Suprapubic skin (tissue), 4 donors: Measurements from ENCODE around the gene GPR146. TPM values are rescaled to one million over a fixed set of nuclear protein-coding genes. Genes with fewer than 3 reads are reported as not detected.
"Not testable (repeated sequence)": the region's sequence is repeated elsewhere in the genome, so short reads cannot be mapped to it uniquely, and the experiment has no call there.

ENCODE experiments used
- DNase-seq, 2 donors: peaks; one replicate each; pipeline ENCODE4 v3.0.0-alpha.2; 2019; ENCODE audit warnings: low spot score in 2 of 2
- H3K27ac ChIP-seq: fragments of 200-600 bp; sonication (generic); one replicate; pipeline ENCODE4 v1.5.1; 2019
- H3K27me3 ChIP-seq: fragments of 200-600 bp; sonication (generic); one replicate; pipeline ENCODE4 v1.5.1; 2019
- H3K36me3 ChIP-seq: fragments of 200-600 bp; sonication (generic); one replicate; pipeline ENCODE4 v1.5.1; 2019
- H3K4me1 ChIP-seq: fragments of 200-600 bp; sonication (generic); one replicate; pipeline ENCODE4 v1.5.1; 2019
- H3K4me3 ChIP-seq: fragments of 200-600 bp; sonication (generic); one replicate; pipeline ENCODE4 v1.5.1; 2019; ENCODE audit warnings: mild to moderate bottlenecking
- H3K9me3 ChIP-seq: fragments of 200-600 bp; sonication (generic); one replicate; pipeline ENCODE4 v1.5.1; 2019
- CTCF ChIP-seq, 2 donors: fragments of 200-600 bp in 1 of 2; fragments of 450-650 bp in 1 of 2; sonication (generic) in 1 of 2; IDR thresholded peaks; one replicate each; pipeline ENCODE4 v1.5.1; 2016 to 2019; ENCODE audit warnings: antibody characterized with exemption in 2 of 2, mild to moderate bottlenecking in 1 of 2, moderate library complexity in 1 of 2
- EP300 ChIP-seq: sonication (generic); formaldehyde crosslinking; IDR thresholded peaks from one replicate; pipeline ENCODE4 v1.6.1; 2017; ENCODE audit warnings: antibody characterized with exemption
- POLR2A ChIP-seq, 2 donors: fragments of 450-650 bp; IDR thresholded peaks; one replicate each; pipeline ENCODE4 v1.6.1; 2017; ENCODE audit warnings: antibody characterized with exemption in 2 of 2, mild to moderate bottlenecking in 2 of 2, moderate library complexity in 2 of 2
- POLR2AphosphoS5 ChIP-seq, 3 donors: sonication (generic); formaldehyde crosslinking; IDR thresholded peaks; one replicate each; pipeline ENCODE4 v1.6.1; 2017; ENCODE audit warnings: antibody characterized with exemption in 3 of 3
- WGBS: methylation state at CpG from one replicate; pipeline ENCODE4 v1.1.5; 2018; 5-methylcytosine and 5-hydroxymethylcytosine counted together
- total RNA-seq, 4 donors: library from RNA; depleted of rRNA; stranded (reverse); fragments of >200 nt; gene quantifications; one replicate each; pipeline ENCODE4 v1.1.0, GENCODE V29; 2016

Gene GPR146
- total RNA-seq, 4 donors from 2014 or later: 24.1 to 50.8 (median 39.3) TPM

GRCh38 chr7:1032536-1033181 lies 11.7 kb upstream of the GPR146 start:
- H3K27ac ChIP-seq: no peak overlapping the region
- no peaks in the 10 kb centered on the region for H3K36me3 ChIP-seq
- no peak for DNase-seq
- no peak overlapping the region for H3K4me3 ChIP-seq
- TF ChIP-seq CTCF (IDR thresholded peaks at IDR 0.05) (no peak), POLR2A (IDR thresholded peaks at IDR 0.05) (no peak), POLR2AphosphoS5 (IDR thresholded peaks at IDR 0.05) (no peak), EP300 (no peak)
- no peaks in the 10 kb centered on the region for H3K9me3 ChIP-seq
- 92% methylated on average over 10 of the region's 25 CpGs for WGBS
- H3K27me3 ChIP-seq: no peaks in the 10 kb centered on the region
- peaks cover 22% of the 10 kb centered on the region for H3K4me1 ChIP-seq

GRCh38 chr7:1033546-1034145 lies 10.7 kb upstream of the GPR146 start:
- TF ChIP-seq EP300: no peak
- no peak for TF ChIP-seq POLR2AphosphoS5 (IDR thresholded peaks at IDR 0.05)
- no peak for TF ChIP-seq CTCF (IDR thresholded peaks at IDR 0.05)
- TF ChIP-seq POLR2A (IDR thresholded peaks at IDR 0.05): no peak
- H3K27ac ChIP-seq: no peak overlapping the region
- peaks cover 12% of the 10 kb centered on the region for H3K4me1 ChIP-seq
- no peak for DNase-seq
- H3K27me3 ChIP-seq: no peaks in the 10 kb centered on the region
- H3K9me3 ChIP-seq: no peaks in the 10 kb centered on the region
- H3K36me3 ChIP-seq: no peaks in the 10 kb centered on the region
- H3K4me3 ChIP-seq: no peak overlapping the region
- 89% methylated on average over 20 of the region's 20 CpGs for WGBS

GRCh38 chr7:1034769-1035168 lies 9.6 kb upstream of the GPR146 start:
- not testable (repeated sequence) for H3K9me3 ChIP-seq, DNase-seq, H3K36me3 ChIP-seq, H3K27ac ChIP-seq, H3K4me1 ChIP-seq, H3K4me3 ChIP-seq, H3K27me3 ChIP-seq
- 100% methylated on average over 1 of the region's 1 CpG for WGBS

GRCh38 chr7:1036164-1036928 lies 8.0 kb upstream of the GPR146 start:
- H3K4me1 ChIP-seq: peaks cover 12% of the 10 kb centered on the region
- not testable (repeated sequence) for H3K27ac ChIP-seq, DNase-seq, H3K36me3 ChIP-seq, H3K4me3 ChIP-seq, H3K27me3 ChIP-seq, H3K9me3 ChIP-seq
- 95% methylated on average over 33 of the region's 40 CpGs for WGBS

GRCh38 chr7:1040233-1040632 lies 4.1 kb upstream of the GPR146 start:
- not testable (repeated sequence) for H3K27me3 ChIP-seq, H3K27ac ChIP-seq, H3K36me3 ChIP-seq, H3K9me3 ChIP-seq, DNase-seq, H3K4me3 ChIP-seq
- 95% methylated on average over 1 of the region's 1 CpG for whole genome bisulfite sequencing
- peaks cover 41% of the 10 kb centered on the region for H3K4me1 ChIP-seq

- TF ChIP-seq EP300 (no peak), CTCF (IDR thresholded peaks at IDR 0.05) (no peak), POLR2AphosphoS5 (IDR thresholded peaks at IDR 0.05) (no peak)
- peaks cover 47% of the 10 kb centered on the region for H3K4me1 ChIP-seq
- WGBS: 50% methylated on average over 16 of the region's 16 CpGs
- no peaks in the 10 kb centered on the region for H3K27me3 ChIP-seq
- no peak for DNase-seq
- no peaks in the 10 kb centered on the region for H3K9me3 ChIP-seq
- H3K27ac ChIP-seq: no peak overlapping the region
- H3K36me3 ChIP-seq: no peaks in the 10 kb centered on the region
- H3K4me3 ChIP-seq: no peak overlapping the region
Observed at GRCh38 chr7:1040790-1041189, 3.6 kb upstream of the GPR146 start.
